Progenitor cell of endocrine pancreas (in vitro differentiated cells): Measurements from ENCODE around the gene TRIM54. TPM values are rescaled to one million over a fixed set of nuclear protein-coding genes. Genes with fewer than 3 reads are reported as not detected.

ENCODE experiments used
- DNase-seq: peaks from one replicate; pipeline ENCODE4 v3.0.0; 2021; ENCODE audit warnings: low spot score; ENCODE audit not compliant: unreplicated experiment
- H3K27ac Mint-ChIP-seq: 2 replicates; pipeline ENCODE4 v1.8.0; 2021; ENCODE audit warnings: mild to moderate bottlenecking, moderate library complexity, mixed read lengths
- H3K27me3 Mint-ChIP-seq: 2 replicates; pipeline ENCODE4 v1.8.0; 2021; ENCODE audit warnings: mixed read lengths
- H3K36me3 Mint-ChIP-seq: 2 replicates; pipeline ENCODE4 v1.8.0; 2022; ENCODE audit warnings: mixed read lengths; ENCODE audit not compliant: insufficient read depth
- H3K4me1 Mint-ChIP-seq: 2 replicates; pipeline ENCODE4 v1.8.0; 2021; ENCODE audit warnings: low read depth, mixed read lengths
- H3K4me3 Mint-ChIP-seq: 2 replicates; pipeline ENCODE4 v1.8.0; 2021; ENCODE audit warnings: low read depth, mild to moderate bottlenecking, moderate library complexity, mixed read lengths
- H3K9me3 Mint-ChIP-seq: 2 replicates; pipeline ENCODE4 v1.8.0; 2021; ENCODE audit warnings: low read depth, mixed read lengths
- total RNA-seq: library from RNA; stranded (reverse); gene quantifications from 2 replicates; pipeline ENCODE4 v1.2.1, GENCODE V29; 2021
- TF ChIP-seq, protein P1 (sequence below): fragments of 200-600 bp; sonication (generic); IDR thresholded peaks from one replicate; pipeline ENCODE4 v1.5.0; 2021; ENCODE audit warnings: antibody characterized with exemption, mild to moderate bottlenecking; ENCODE audit not compliant: unreplicated experiment

The TRIM54 gene
- total RNA-seq, 1 donor from 2014 or later: not detected

GRCh38 chr2:27238976-27239375 lies 43.3 kb upstream of the TRIM54 start:
- H3K4me3 Mint-ChIP-seq: no peak overlapping the region
- no peaks in the 10 kb centered on the region for H3K27me3 Mint-ChIP-seq
- TF ChIP-seq, protein P1, sequence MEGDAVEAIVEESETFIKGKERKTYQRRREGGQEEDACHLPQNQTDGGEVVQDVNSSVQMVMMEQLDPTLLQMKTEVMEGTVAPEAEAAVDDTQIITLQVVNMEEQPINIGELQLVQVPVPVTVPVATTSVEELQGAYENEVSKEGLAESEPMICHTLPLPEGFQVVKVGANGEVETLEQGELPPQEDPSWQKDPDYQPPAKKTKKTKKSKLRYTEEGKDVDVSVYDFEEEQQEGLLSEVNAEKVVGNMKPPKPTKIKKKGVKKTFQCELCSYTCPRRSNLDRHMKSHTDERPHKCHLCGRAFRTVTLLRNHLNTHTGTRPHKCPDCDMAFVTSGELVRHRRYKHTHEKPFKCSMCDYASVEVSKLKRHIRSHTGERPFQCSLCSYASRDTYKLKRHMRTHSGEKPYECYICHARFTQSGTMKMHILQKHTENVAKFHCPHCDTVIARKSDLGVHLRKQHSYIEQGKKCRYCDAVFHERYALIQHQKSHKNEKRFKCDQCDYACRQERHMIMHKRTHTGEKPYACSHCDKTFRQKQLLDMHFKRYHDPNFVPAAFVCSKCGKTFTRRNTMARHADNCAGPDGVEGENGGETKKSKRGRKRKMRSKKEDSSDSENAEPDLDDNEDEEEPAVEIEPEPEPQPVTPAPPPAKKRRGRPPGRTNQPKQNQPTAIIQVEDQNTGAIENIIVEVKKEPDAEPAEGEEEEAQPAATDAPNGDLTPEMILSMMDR: no peak
- H3K9me3 Mint-ChIP-seq: no peaks in the 10 kb centered on the region
- H3K4me1 Mint-ChIP-seq: no peaks in the 10 kb centered on the region
- no peak for DNase-seq
- peaks cover 24% of the 10 kb centered on the region for H3K36me3 Mint-ChIP-seq
- no peak overlapping the region for H3K27ac Mint-ChIP-seq

DNA sequence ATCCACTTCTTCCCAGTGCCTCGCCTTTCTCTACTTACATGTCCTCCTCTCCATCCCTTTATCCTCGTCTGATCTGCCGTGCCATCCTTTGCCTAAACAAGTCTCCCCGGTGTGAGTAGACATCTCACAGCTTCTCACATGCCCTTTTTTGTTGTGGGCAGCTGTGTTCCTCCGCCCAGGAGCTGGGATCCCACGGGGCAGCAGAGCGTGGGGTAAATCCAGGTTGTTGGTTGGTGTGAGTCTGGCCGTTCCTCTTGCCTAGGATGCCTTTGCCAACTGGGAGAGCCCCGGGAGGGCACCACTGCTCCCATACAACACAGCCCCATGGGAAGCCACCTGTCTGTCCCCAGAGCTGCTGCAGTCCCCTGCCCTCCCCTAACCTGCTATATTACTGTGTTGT lies 41.8 kb upstream of the TRIM54 start:
- TF ChIP-seq, protein P1: no peak
- no peak for DNase-seq
- Mint-ChIP-seq H3K9me3 (no peaks in the 10 kb centered on the region), H3K4me1 (no peaks in the 10 kb centered on the region), H3K27ac (no peak overlapping the region), H3K27me3 (no peaks in the 10 kb centered on the region), H3K4me3 (no peak overlapping the region), H3K36me3 (peaks cover 19% of the 10 kb centered on the region)

DNA sequence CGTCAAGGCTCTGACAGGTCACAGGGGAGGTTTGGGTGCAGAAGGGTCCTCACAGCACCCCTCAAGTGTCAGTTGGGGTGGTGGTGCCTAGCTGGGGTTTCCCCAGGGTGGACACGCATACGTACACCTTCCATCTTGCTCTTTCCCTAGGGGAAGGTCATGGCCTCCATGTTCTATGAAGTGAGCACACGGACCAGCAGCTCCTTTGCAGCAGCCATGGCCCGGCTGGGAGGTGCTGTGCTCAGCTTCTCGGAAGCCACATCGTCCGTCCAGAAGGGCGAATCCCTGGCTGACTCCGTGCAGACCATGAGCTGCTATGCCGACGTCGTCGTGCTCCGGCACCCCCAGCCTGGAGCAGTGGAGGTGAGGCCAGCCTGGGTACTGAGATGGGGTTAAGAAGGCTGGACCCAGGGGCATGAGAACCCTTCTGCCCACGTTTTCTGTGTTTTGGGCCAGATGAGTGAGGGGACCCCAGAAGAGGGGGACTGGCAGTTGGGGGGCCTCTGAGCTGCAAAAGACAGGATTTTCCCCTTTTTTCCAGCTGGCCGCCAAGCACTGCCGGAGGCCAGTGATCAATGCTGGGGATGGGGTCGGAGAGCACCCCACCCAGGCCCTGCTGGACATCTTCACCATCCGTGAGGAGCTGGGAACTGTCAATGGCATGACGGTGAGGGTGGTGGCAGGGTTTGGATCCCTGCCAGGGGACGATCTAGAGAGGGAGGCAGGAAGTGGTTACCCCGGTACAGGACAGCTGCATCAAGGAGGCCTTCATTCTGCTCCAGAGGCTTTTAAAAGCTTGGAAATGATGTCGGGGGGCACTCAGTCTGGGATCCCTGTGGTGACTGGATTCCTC lies 40.2 kb upstream of the TRIM54 start:
- Mint-ChIP-seq H3K36me3 (peaks cover 15% of the 10 kb centered on the region), H3K27ac (no peak overlapping the region), H3K4me3 (no peak overlapping the region), H3K9me3 (no peaks in the 10 kb centered on the region), H3K4me1 (no peaks in the 10 kb centered on the region), H3K27me3 (no peaks in the 10 kb centered on the region)
- TF ChIP-seq, protein P1: no peak
- DNase-seq: no peak

DNA sequence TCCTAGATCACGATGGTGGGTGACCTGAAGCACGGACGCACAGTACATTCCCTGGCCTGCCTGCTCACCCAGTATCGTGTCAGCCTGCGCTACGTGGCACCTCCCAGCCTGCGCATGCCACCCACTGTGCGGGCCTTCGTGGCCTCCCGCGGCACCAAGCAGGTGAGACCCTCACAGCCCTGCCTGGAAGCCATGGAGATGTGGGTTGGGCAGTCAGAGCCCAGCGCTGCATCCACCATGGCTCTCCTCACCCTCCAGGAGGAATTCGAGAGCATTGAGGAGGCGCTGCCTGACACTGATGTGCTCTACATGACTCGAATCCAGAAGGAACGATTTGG lies 39.6 kb upstream of the TRIM54 start:
- TF ChIP-seq, protein P1: no peak
- Mint-ChIP-seq H3K36me3 (peaks cover 13% of the 10 kb centered on the region), H3K4me3 (no peak overlapping the region), H3K9me3 (no peaks in the 10 kb centered on the region), H3K4me1 (no peaks in the 10 kb centered on the region), H3K27ac (no peak overlapping the region), H3K27me3 (peaks cover 2% of the 10 kb centered on the region)
- DNase-seq: no peak

DNA sequence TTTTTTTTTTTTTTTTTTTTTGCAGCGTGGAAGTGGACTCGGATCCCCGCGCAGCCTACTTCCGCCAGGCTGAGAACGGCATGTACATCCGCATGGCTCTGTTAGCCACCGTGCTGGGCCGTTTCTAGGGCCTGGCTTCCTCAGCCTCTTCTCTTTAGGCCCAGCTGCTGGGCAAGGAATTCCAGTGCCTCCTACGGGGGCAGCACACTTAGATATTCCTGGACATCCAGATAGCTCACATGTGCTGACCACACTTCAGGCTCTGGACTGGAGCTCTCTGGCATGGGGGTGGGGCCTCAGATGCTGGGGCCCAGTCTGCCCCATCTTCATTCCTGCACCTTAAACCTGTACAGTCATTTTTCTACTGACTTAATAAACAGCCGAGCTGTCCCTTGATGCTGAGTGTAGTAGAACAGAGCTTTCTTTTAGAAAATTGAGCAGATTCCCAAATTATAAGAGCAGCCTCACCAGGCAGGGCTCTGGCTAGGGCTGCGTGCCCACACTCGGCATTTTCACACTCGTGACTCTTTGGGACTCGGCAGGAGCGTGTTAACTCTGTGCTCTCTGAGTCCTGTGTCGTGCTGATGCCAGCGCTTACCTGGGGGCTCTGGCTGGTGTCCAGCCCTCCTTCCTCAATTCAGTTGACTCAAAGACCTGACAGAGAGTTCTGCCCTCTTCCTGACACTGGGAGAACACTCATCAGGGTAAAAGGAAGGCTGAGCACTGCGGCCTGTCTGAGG lies 38.7 kb upstream of the TRIM54 start:
- no peak for DNase-seq
- H3K27me3 Mint-ChIP-seq: peaks cover 11% of the 10 kb centered on the region
- TF ChIP-seq, protein P1: no peak
- no peaks in the 10 kb centered on the region for H3K9me3 Mint-ChIP-seq
- peaks cover 13% of the 10 kb centered on the region for H3K36me3 Mint-ChIP-seq
- H3K27ac Mint-ChIP-seq: no peak overlapping the region
- no peaks in the 10 kb centered on the region for H3K4me1 Mint-ChIP-seq
- no peak overlapping the region for H3K4me3 Mint-ChIP-seq
